ENCODE results near the gene PARP12.

GRCh38 chr7:140008755-140009610 is 53.8 kb downstream of the PARP12 start:
- no peak for TF ChIP-seq POLR2A (IDR thresholded peaks at IDR 0.05)
- no peak for TF ChIP-seq CTCF (IDR thresholded peaks at IDR 0.05)

All from testis (tissue), 2 donors.